ENCODE measurements around the gene IFNAR2. TPM values are rescaled to one million over a fixed set of nuclear protein-coding genes. Genes with fewer than 3 reads are reported as not detected.

IFNAR2 gene
- polyA plus RNA-seq, 6 donors from 2014 or later: 41.4 to 61.7 (median 50.8) TPM

- H3K9me3 Mint-ChIP-seq: peaks cover 0 to 7% (median 4%) of the 10 kb centered on the region in 7 donors
- ATAC-seq (ENCODE audit: low read depth in 2 of 2) (no peak), DNase-seq (no peak)
- peak overlapping the region in 1 of 8 donors; percentile 26 for H3K4me3 Mint-ChIP-seq
- H3K27me3 Mint-ChIP-seq: no peaks in the 10 kb centered on the region
- H3K27ac Mint-ChIP-seq: no peak overlapping the region
- peaks cover 32 to 55% of the 10 kb centered on the region in 2 donors for H3K36me3 Mint-ChIP-seq
- peaks cover 6 to 21% (median 7%) of the 10 kb centered on the region in 3 donors for H3K4me1 Mint-ChIP-seq
Measured at GRCh38 chr21:33254766-33255165, 25.0 kb downstream of the IFNAR2 start.

GRCh38 chr21:33255404-33255803 lies 25.7 kb downstream of the IFNAR2 start:
- H3K4me3 Mint-ChIP-seq: no peak overlapping the region
- peaks cover 31 to 51% of the 10 kb centered on the region in 2 donors for H3K36me3 Mint-ChIP-seq
- ATAC-seq (ENCODE audit: low read depth in 2 of 2) (no peak), DNase-seq (no peak)
- no peaks in the 10 kb centered on the region for H3K27me3 Mint-ChIP-seq
- peaks cover 0 to 7% (median 4%) of the 10 kb centered on the region in 7 donors for H3K9me3 Mint-ChIP-seq
- peaks cover 6 to 20% (median 13%) of the 10 kb centered on the region in 3 donors for H3K4me1 Mint-ChIP-seq
- peak overlapping the region in 1 of 6 donors; percentile 87 for H3K27ac Mint-ChIP-seq

DNA sequence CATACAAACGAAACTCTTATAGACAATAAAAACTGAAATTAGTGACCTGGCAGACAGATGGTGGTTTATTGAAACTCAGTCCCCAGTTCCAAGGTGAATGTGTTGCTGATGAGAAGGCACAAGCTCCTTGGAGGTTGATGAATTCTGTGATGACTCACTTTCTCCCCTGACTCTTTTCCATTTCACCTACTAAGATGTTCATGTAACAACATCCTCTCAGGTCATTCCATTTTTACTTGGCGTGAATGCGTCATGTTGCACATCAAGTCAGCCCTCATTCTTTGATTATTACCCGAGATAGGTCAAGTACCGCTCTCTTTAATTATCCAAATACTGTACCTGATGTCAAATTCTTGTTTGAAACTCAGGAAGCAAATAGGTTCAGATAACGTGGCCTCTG lies 26.3 kb downstream of the IFNAR2 start:
- DNase-seq (no peak), ATAC-seq (ENCODE audit: low read depth in 2 of 2) (no peak)
- Mint-ChIP-seq H3K36me3 (peaks cover 28 to 45% of the 10 kb centered on the region in 2 donors), H3K27ac (peak overlapping the region in 3 of 6 donors; percentile 8 to 84 (median 45)), H3K4me3 (no peak overlapping the region), H3K27me3 (no peaks in the 10 kb centered on the region), H3K4me1 (peaks cover 6 to 16% (median 13%) of the 10 kb centered on the region in 3 donors), H3K9me3 (peaks cover 0 to 7% (median 4%) of the 10 kb centered on the region in 7 donors)

DNA sequence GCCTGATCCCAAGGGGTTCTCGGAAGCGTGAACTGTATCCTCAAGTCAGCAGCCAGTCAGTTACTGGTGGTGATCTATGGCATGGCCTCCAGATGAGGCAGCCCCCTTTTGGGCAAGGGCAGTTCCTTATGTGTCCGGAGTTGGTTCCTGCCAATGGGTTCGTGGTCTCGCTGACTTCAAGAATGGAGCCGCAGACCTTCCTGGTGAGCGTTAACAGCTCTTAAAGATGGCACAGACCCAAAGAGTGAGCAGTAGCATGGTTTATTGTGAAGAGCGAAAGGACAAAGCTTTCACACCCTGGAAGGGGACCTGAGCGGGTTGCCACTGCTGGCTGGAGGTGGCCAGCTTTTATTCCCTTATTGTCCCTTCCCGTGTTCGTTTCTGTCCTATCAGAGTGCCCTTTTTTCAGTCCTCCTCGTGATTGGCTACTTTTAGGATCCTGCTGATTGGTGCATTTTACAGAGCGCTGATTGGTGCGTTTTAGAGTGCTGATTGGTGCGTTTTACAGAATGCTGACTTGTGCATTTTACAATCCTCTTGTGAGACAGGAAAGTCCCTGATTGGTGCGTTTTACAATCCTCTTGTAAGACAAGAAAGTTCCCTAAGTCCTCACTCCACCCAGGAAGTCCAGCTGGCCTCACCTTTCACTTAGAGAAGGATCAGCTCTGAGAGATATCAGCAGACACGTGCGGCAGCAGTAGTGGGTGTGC lies 27.5 kb downstream of the IFNAR2 start:
- H3K27ac Mint-ChIP-seq: peak overlapping the region in 5 of 6 donors; percentile 64 to 85 (median 75)
- peaks cover 0 to 7% (median 4%) of the 10 kb centered on the region in 7 donors for H3K9me3 Mint-ChIP-seq
- H3K27me3 Mint-ChIP-seq: no peaks in the 10 kb centered on the region
- H3K36me3 Mint-ChIP-seq: peaks cover 21 to 39% of the 10 kb centered on the region in 2 donors
- H3K4me3 Mint-ChIP-seq: no peak overlapping the region
- H3K4me1 Mint-ChIP-seq: peaks cover 13 to 23% (median 13%) of the 10 kb centered on the region in 3 donors
- ATAC-seq (ENCODE audit: low read depth in 2 of 2) (no peak), DNase-seq (no peak)

DNA sequence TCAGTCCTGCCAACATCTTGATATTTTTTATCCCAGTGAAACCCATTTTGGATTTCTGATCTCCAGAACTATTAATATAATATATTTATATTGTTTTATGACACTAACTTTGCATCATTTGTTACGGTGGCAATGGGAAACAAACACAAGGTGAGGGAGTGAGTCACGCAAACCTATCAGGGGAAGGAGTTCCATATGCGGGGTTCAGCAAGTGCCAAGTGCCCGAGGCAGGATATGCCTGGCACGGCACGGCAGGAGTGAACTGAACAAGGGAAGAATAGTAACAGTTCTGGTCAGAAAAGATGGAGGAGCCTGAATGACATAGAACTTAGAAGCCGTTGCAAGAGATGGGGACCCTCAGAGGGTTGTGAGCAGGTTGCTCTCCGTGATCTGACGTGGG lies 28.7 kb downstream of the IFNAR2 start:
- H3K9me3 Mint-ChIP-seq: peaks cover 0 to 7% (median 4%) of the 10 kb centered on the region in 7 donors
- H3K27me3 Mint-ChIP-seq: no peaks in the 10 kb centered on the region
- no peak overlapping the region for H3K4me3 Mint-ChIP-seq
- H3K4me1 Mint-ChIP-seq: peaks cover 13 to 23% (median 13%) of the 10 kb centered on the region in 3 donors
- ATAC-seq (ENCODE audit: low read depth in 2 of 2): no peak
- H3K36me3 Mint-ChIP-seq: peaks cover 16 to 30% of the 10 kb centered on the region in 2 donors
- H3K27ac Mint-ChIP-seq: peak overlapping the region in 4 of 6 donors; percentile 5 to 81 (median 54)
- no peak for DNase-seq

GRCh38 chr21:33259428-33259827 lies 29.7 kb downstream of the IFNAR2 start:
- ATAC-seq (ENCODE audit: low read depth in 2 of 2) (no peak), DNase-seq (no peak)
- H3K4me3 Mint-ChIP-seq: no peak overlapping the region
- no peaks in the 10 kb centered on the region for H3K27me3 Mint-ChIP-seq
- peaks cover 13 to 26% (median 16%) of the 10 kb centered on the region in 3 donors for H3K4me1 Mint-ChIP-seq
- H3K36me3 Mint-ChIP-seq: peaks cover 12 to 30% of the 10 kb centered on the region in 2 donors
- H3K27ac Mint-ChIP-seq: peak overlapping the region in 3 of 6 donors; percentile 12 to 78 (median 41)
- peaks cover 0 to 7% (median 4%) of the 10 kb centered on the region in 7 donors for H3K9me3 Mint-ChIP-seq

DNA sequence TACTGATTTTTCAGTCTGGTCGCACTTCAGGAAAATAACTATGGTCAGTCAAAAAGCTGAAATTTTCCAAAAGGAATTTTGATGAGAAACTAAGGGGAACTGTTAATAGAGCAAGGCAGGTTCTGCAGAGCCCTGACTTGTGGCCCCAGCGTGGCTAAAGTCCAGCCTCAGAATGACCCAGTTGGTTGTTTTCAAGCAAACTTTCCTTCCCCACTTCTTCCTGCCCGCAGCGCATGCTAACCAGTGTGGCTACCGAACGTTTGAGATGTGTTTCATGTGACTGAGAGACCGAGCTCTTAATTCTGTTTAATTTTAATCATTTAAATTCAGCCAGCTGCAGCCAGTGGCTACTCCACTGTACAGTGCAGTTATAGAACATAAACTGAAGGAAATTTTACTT lies 30.3 kb downstream of the IFNAR2 start:
- H3K27me3 Mint-ChIP-seq: no peaks in the 10 kb centered on the region
- H3K36me3 Mint-ChIP-seq: peaks cover 12 to 30% of the 10 kb centered on the region in 2 donors
- peaks cover 13 to 24% (median 13%) of the 10 kb centered on the region in 3 donors for H3K4me1 Mint-ChIP-seq
- peak overlapping the region in 4 of 6 donors; percentile 12 to 78 (median 52) for H3K27ac Mint-ChIP-seq
- peaks cover 0 to 7% (median 4%) of the 10 kb centered on the region in 7 donors for H3K9me3 Mint-ChIP-seq
- peak overlapping the region in 1 of 8 donors; percentile 13 for H3K4me3 Mint-ChIP-seq
- DNase-seq (no peak), ATAC-seq (ENCODE audit: low read depth in 2 of 2) (no peak)

DNA sequence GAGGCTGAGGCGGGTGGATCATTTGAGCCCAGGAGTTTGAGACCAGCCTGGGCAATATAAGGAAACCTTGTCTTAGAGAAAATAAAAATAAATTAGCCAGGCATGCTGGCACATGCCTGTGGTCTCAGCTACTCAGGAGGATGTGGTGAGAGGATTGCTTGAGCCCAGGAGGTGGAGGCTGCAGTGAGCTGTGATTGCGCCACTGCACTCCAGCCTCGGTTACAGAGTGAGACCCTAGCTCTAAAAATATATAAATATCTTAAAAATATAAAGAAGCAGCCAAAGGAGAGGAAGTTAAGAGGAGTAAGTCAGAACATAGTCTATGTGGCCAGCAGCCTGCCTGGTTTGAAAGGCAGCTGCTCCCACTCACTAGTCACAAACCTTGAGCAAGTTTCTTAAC lies 31.9 kb downstream of the IFNAR2 start:
- Mint-ChIP-seq H3K9me3 (peaks cover 0 to 7% (median 4%) of the 10 kb centered on the region in 7 donors), H3K4me3 (peak overlapping the region in 1 of 8 donors; percentile 51), H3K36me3 (peaks cover 11 to 22% of the 10 kb centered on the region in 2 donors), H3K27me3 (no peaks in the 10 kb centered on the region), H3K27ac (peak overlapping the region in 5 of 6 donors; percentile 42 to 94 (median 78)), H3K4me1 (peaks cover 20 to 31% (median 24%) of the 10 kb centered on the region in 3 donors)
- ATAC-seq (ENCODE audit: low read depth in 2 of 2): no peak
- no peak for DNase-seq

GRCh38 chr21:33262921-33263320 lies 33.2 kb downstream of the IFNAR2 start:
- Mint-ChIP-seq H3K27ac (peak overlapping the region in 4 of 6 donors; percentile 24 to 100 (median 70)), H3K4me3 (peak overlapping the region in 1 of 8 donors; percentile 20)

GRCh38 chr21:33264561-33264960 lies 34.8 kb downstream of the IFNAR2 start:
- H3K9me3 Mint-ChIP-seq: no peaks in the 10 kb centered on the region
- H3K4me1 Mint-ChIP-seq: peaks cover 37 to 60% (median 46%) of the 10 kb centered on the region in 3 donors
- H3K27me3 Mint-ChIP-seq: no peaks in the 10 kb centered on the region
- no peaks in the 10 kb centered on the region for H3K36me3 Mint-ChIP-seq
- peak overlapping the region in 1 of 8 donors; percentile 81 for H3K4me3 Mint-ChIP-seq
- no peak for DNase-seq
- H3K27ac Mint-ChIP-seq: peak overlapping the region in 5 of 6 donors; percentile 41 to 100 (median 89)
- no peak for ATAC-seq (ENCODE audit: low read depth in 2 of 2)

More at GRCh38 chr21:33262921-33263320, 33.2 kb downstream of the IFNAR2 start:
- ATAC-seq (ENCODE audit: low read depth in 2 of 2): no peak
- H3K36me3 Mint-ChIP-seq: peaks cover 0 to 9% of the 10 kb centered on the region in 2 donors
- no peaks in the 10 kb centered on the region for H3K27me3 Mint-ChIP-seq
- H3K4me1 Mint-ChIP-seq: peaks cover 26 to 44% (median 36%) of the 10 kb centered on the region in 3 donors
- DNase-seq: no peak
- H3K9me3 Mint-ChIP-seq: peaks cover 0 to 2% (median 0%) of the 10 kb centered on the region in 7 donors

GRCh38 chr21:33265664-33266049 lies 35.9 kb downstream of the IFNAR2 start:
- H3K36me3 Mint-ChIP-seq: no peaks in the 10 kb centered on the region
- ATAC-seq (ENCODE audit: low read depth in 2 of 2) (peak; percentile 85 to 87), DNase-seq (peak; percentile 80)
- peak overlapping the region; percentile 88 to 99 (median 94) for H3K4me3 Mint-ChIP-seq
- peak overlapping the region; percentile 97 to 100 (median 99) for H3K27ac Mint-ChIP-seq
- no peaks in the 10 kb centered on the region for H3K9me3 Mint-ChIP-seq
- H3K4me1 Mint-ChIP-seq: peaks cover 42 to 58% (median 55%) of the 10 kb centered on the region in 3 donors
- no peaks in the 10 kb centered on the region for H3K27me3 Mint-ChIP-seq

DNA sequence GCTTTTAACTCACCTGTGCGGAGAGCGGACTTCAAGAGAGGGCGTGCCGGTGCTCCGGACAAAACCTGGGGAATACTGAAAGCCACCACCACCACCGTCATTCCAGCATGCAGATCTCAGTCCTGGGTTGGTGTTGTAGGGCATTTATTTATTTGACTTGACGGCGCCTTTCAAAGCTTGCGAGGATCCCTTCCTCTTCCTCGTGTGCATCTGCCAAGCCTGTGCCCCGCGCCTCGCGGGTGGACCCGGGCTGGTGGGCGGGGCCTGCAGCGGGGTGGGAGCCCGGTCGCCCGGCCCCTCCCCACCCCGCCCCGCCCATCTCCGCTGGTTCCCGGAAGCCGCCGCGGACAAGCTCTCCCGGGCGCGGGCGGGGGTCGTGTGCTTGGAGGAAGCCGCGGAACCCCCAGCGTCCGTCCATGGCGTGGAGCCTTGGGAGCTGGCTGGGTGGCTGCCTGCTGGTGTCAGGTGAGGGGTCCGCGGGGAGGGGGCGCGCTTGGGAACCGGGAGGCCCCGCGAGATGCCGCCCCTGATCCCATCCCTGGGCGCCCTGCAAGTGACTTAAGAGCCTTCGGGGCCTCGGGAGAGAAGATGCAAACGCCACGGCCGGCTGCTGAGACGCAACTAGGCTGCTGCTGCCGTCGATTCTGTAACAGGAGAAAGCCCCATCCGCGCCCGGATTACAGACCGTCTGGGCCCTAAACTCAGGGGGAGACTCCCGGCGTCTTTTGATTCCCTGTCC lies 36.5 kb downstream of the IFNAR2 start, which contains the start of gene IL10RB:
TSS of gene IL10RB (plus strand) at position 318 of the 739 bp plus-strand sequence. CDS start at position 417, 99 bp downstream.
- no peaks in the 10 kb centered on the region for H3K36me3 Mint-ChIP-seq
- ATAC-seq (ENCODE audit: low read depth in 2 of 2): peak; percentile 63 to 65
- no peaks in the 10 kb centered on the region for H3K27me3 Mint-ChIP-seq

DNA sequence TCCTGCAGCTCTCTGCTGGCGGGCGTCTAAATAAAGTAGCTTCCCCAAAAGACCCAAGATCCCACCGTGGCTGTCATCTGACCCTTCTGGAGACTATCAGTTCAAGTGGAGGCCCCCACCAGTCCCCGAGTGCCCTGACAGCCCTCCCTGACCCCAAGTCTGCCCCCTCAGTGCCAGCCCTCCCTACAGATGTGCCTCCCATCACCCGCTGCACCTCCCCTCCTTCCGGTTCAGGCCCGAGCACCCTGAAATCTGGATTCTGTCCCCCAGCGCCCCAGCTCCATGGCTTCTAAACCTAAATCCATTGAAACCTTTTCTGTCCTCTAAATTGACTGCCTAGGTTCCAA lies 37.0 kb downstream of the IFNAR2 start:
- ATAC-seq (ENCODE audit: low read depth in 2 of 2) (peak in 1 of 2 donors; percentile 1), DNase-seq (no peak)
- peaks cover 42 to 57% (median 55%) of the 10 kb centered on the region in 3 donors for H3K4me1 Mint-ChIP-seq
- no peaks in the 10 kb centered on the region for H3K36me3 Mint-ChIP-seq
- peak overlapping the region; percentile 93 to 99 (median 98) for H3K4me3 Mint-ChIP-seq
- H3K27ac Mint-ChIP-seq: peak overlapping the region; percentile 94 to 100 (median 97)
- no peaks in the 10 kb centered on the region for H3K27me3 Mint-ChIP-seq
- no peaks in the 10 kb centered on the region for H3K9me3 Mint-ChIP-seq

More for the DNA sequence above, 36.5 kb downstream of the IFNAR2 start, which contains the start of gene IL10RB:
- peak; percentile 70 for DNase-seq
- peak within 1 kb of the TSS; percentile 97 to 100 (median 99) for H3K27ac Mint-ChIP-seq
- peak within 1 kb of the TSS; percentile 93 to 99 (median 98) for H3K4me3 Mint-ChIP-seq
- no peaks in the 10 kb centered on the region for H3K9me3 Mint-ChIP-seq
- peaks cover 42 to 61% (median 57%) of the 10 kb centered on the region in 3 donors for H3K4me1 Mint-ChIP-seq
